A549 (cell line): ENCODE results near the gene DOLPP1. TPM values are rescaled to one million over a fixed set of nuclear protein-coding genes. Genes with fewer than 3 reads are reported as not detected.

ENCODE experiments used
- ATAC-seq, 2 experiments: fragments of 200-7000 bp in 1 of 2; fragments of >200 bp in 1 of 2; cut with Nextera tagmentation in 1 of 2; cut with Tn5 transposase in 1 of 2; 3 replicates each; pipeline versions ENCODE4 v1.8.0 to v1.9.1; 2018 to 2020; ENCODE audit warnings: mild to moderate bottlenecking in 1 of 2, moderate library complexity in 1 of 2
- CTCF ChIA-PET: fragments of 300-600 bp; sonication (Branson Sonifier 250); formaldehyde crosslinking; extraction: SDS; loops from one replicate; lab custom pipeline; 2021; ENCODE audit warnings: antibody characterized with exemption, inconsistent platforms; lab: Yijun Ruan, JAX
- POLR2A ChIA-PET: fragments of 350-600 bp; formaldehyde crosslinking; extraction: SDS; loops from one replicate; lab custom pipeline; 2021; ENCODE audit warnings: antibody characterized with exemption, inconsistent platforms; lab: Yijun Ruan, JAX
- DNase-seq, 2 experiments: peaks; one replicate each; pipeline versions ENCODE4 v3.0.0 to v3.0.0-alpha.2; 2011 to 2016; ENCODE audit warnings: low read depth in 1 of 2, low spot score in 1 of 2
- FAIRE-seq: peaks from 2 replicates; lab custom pipeline; 2011; peaks lifted over from hg19 to GRCh38; lab: Jason Lieb, UNC
- H3K27ac ChIP-seq, 2 experiments: fragments of >200 bp; sonication (Bioruptor Twin); formaldehyde crosslinking; 3 replicates each; pipeline ENCODE4 v1.5.1; 2016 to 2017
- H3K4me1 ChIP-seq: fragments of >200 bp; sonication (Bioruptor Twin); formaldehyde crosslinking; 3 replicates; pipeline ENCODE4 v1.6.1; 2016
- H3K4me2 ChIP-seq: fragments of >200 bp; sonication (Bioruptor Twin); formaldehyde crosslinking; 3 replicates; pipeline ENCODE4 v1.6.1; 2016
- H3K4me3 ChIP-seq: fragments of >200 bp; sonication (Bioruptor Twin); formaldehyde crosslinking; 3 replicates; pipeline ENCODE4 v1.5.1; 2016
- H3K9me3 ChIP-seq: fragments of >200 bp; sonication (Bioruptor Twin); formaldehyde crosslinking; 3 replicates; pipeline ENCODE4 v1.6.1; 2016
- CEBPB ChIP-seq, 2 experiments: fragments of >200 bp in 1 of 2; sonication (Bioruptor Twin) in 1 of 2; formaldehyde crosslinking in 1 of 2; IDR thresholded peaks; 2 replicates each; pipeline ENCODE4 v1.6.1; 2012 to 2016
- HOXB5 ChIP-seq: fragments of 250-450 bp; sonication (Bioruptor Pico); IDR thresholded peaks from 2 replicates; pipeline ENCODE4 v1.5.0; 2020; ENCODE audit warnings: mild to moderate bottlenecking, moderate library complexity
- JUN ChIP-seq, 2 experiments: fragments of >200 bp; sonication (Bioruptor Twin); formaldehyde crosslinking; IDR thresholded peaks; 2 replicates in 1 of 2; 3 replicates in 1 of 2; pipeline ENCODE4 v1.6.1; 2016 to 2017
- JUNB ChIP-seq: fragments of >200 bp; sonication (Bioruptor Twin); formaldehyde crosslinking; IDR thresholded peaks from 2 replicates; pipeline ENCODE4 v1.6.1; 2016
- MAFK ChIP-seq: fragments of 450-650 bp; IDR thresholded peaks from 2 replicates; pipeline ENCODE4 v1.6.1; 2014; ENCODE audit not compliant: partially characterized antibody
- PHF8 ChIP-seq: fragments of 200-600 bp; sonication (generic); IDR thresholded peaks from 2 replicates; pipeline ENCODE4 v1.6.1; 2016; ENCODE audit warnings: low read depth, mild to moderate bottlenecking, antibody characterized with exemption, moderate library complexity, borderline replicate concordance
- RAD21 ChIP-seq, 2 experiments: fragments of >200 bp in 1 of 2; sonication (Bioruptor Twin) in 1 of 2; formaldehyde crosslinking in 1 of 2; IDR thresholded peaks in 1 of 2; conservative IDR thresholded peaks in 1 of 2; 2 replicates in 1 of 2; 3 replicates in 1 of 2; pipeline ENCODE4 v1.6.1; 2012 to 2018; ENCODE audit warnings: inconsistent platforms in 1 of 2
- SREBF2 ChIP-seq: fragments of 450-650 bp; IDR thresholded peaks from 2 replicates; pipeline ENCODE4 v1.6.1; 2014; ENCODE audit warnings: mild to moderate bottlenecking, moderate library complexity
- ZC3H11A ChIP-seq: fragments of 450-650 bp; IDR thresholded peaks from 2 replicates; pipeline ENCODE4 v1.6.1; 2014; ENCODE audit warnings: antibody characterized with exemption, mild to moderate bottlenecking
- ZFP36 ChIP-seq: fragments of 450-650 bp; IDR thresholded peaks from 2 replicates; pipeline ENCODE4 v1.6.1; 2014; ENCODE audit warnings: borderline replicate concordance; ENCODE audit not compliant: partially characterized antibody
- ZNF302 ChIP-seq: fragments of 250-450 bp; sonication (Bioruptor Pico); IDR thresholded peaks from 2 replicates; pipeline ENCODE4 v1.9.0; 2021; ENCODE audit warnings: inconsistent platforms, mild to moderate bottlenecking, moderate library complexity
- WGBS: methylation state at CpG from one replicate; pipeline ENCODE4 v1.1.6; 2017; ENCODE audit errors: missing lambda C conversion rate; 5-methylcytosine and 5-hydroxymethylcytosine counted together
- polyA plus RNA-seq, 4 experiments: library from polyadenylated mRNA; depleted of rRNA in 3 of 4; stranded (reverse); fragments of >200 nt; fragmentation: RNase III in 1 of 4; extraction: RNeasy Plus Mini Kit Qiagen cat#74134 plus additional on column Dnase treatment in 1 of 4; gene quantifications; 2 replicates in 3 of 4; 3 replicates in 1 of 4; pipeline ENCODE4 v1.2.3, GENCODE V29; 2011 to 2017
- TF ChIP-seq, protein P1 (sequence below): IDR thresholded peaks from 2 replicates; pipeline ENCODE4 v1.6.1; 2012; ENCODE audit warnings: low read depth, borderline replicate concordance
- TF ChIP-seq, protein P2 (sequence below): fragments of 200-600 bp; sonication (generic); IDR thresholded peaks from 2 replicates; pipeline ENCODE4 v1.6.1; 2016; ENCODE audit warnings: antibody characterized with exemption, mild to moderate bottlenecking, moderate library complexity
- TF ChIP-seq, protein P3 (sequence below): fragments of >200 bp; sonication (Bioruptor Twin); formaldehyde crosslinking; IDR thresholded peaks from 3 replicates; pipeline ENCODE4 v1.6.1; 2016

Gene DOLPP1
- polyA plus RNA-seq, 2 of the 4 experiments (the other 2 are of a cell fraction): 23.5 to 25.6 TPM

DNA sequence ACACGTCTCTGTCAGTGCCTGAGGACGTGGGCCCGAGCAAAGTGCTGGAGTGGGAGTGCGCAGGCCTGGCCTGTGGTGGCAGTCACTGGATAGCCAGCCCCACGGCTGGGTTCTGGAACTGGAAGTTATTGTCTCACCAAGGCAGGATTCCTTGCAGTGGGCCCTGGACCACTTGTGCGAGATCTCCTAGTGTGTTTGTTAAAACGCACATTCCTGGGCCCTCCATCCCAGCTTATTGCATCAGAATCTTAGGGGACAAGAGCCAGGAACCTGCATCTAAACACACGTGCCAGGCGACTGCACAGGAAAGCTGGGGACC lies 57.2 kb downstream of the DOLPP1 start:
- POLR2A ChIA-PET: interaction anchor here (1.3 to 3.5 kb wide), 4 partner anchors 36 to 483 kb away, joined by 3 to 44 read pairs (median 20); partner anchors contain the start of genes C9orf50 and IER5L
- Histone ChIP-seq H3K9me3 (no peaks in the 10 kb centered on the region), H3K4me2 (no peak overlapping the region), H3K27ac (peak overlapping the region; percentile 99; a peak in 5 of 6 replicates), H3K4me3 (no peak overlapping the region), H3K4me1 (peaks cover 49% of the 10 kb centered on the region)
- TF ChIP-seq JUNB: no peak
- no peak for TF ChIP-seq RAD21 (conservative IDR thresholded peaks at IDR 0.05 in 1 of 2, IDR thresholded peaks at IDR 0.05 in 1 of 2)
- TF ChIP-seq, protein P1, sequence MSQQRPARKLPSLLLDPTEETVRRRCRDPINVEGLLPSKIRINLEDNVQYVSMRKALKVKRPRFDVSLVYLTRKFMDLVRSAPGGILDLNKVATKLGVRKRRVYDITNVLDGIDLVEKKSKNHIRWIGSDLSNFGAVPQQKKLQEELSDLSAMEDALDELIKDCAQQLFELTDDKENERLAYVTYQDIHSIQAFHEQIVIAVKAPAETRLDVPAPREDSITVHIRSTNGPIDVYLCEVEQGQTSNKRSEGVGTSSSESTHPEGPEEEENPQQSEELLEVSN: no peak
- TF ChIP-seq JUN (IDR thresholded peaks at IDR 0.05): no peak
- TF ChIP-seq ZFP36: no peak
- TF ChIP-seq, protein P2, sequence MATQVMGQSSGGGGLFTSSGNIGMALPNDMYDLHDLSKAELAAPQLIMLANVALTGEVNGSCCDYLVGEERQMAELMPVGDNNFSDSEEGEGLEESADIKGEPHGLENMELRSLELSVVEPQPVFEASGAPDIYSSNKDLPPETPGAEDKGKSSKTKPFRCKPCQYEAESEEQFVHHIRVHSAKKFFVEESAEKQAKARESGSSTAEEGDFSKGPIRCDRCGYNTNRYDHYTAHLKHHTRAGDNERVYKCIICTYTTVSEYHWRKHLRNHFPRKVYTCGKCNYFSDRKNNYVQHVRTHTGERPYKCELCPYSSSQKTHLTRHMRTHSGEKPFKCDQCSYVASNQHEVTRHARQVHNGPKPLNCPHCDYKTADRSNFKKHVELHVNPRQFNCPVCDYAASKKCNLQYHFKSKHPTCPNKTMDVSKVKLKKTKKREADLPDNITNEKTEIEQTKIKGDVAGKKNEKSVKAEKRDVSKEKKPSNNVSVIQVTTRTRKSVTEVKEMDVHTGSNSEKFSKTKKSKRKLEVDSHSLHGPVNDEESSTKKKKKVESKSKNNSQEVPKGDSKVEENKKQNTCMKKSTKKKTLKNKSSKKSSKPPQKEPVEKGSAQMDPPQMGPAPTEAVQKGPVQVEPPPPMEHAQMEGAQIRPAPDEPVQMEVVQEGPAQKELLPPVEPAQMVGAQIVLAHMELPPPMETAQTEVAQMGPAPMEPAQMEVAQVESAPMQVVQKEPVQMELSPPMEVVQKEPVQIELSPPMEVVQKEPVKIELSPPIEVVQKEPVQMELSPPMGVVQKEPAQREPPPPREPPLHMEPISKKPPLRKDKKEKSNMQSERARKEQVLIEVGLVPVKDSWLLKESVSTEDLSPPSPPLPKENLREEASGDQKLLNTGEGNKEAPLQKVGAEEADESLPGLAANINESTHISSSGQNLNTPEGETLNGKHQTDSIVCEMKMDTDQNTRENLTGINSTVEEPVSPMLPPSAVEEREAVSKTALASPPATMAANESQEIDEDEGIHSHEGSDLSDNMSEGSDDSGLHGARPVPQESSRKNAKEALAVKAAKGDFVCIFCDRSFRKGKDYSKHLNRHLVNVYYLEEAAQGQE: no peak
- TF ChIP-seq, protein P3, sequence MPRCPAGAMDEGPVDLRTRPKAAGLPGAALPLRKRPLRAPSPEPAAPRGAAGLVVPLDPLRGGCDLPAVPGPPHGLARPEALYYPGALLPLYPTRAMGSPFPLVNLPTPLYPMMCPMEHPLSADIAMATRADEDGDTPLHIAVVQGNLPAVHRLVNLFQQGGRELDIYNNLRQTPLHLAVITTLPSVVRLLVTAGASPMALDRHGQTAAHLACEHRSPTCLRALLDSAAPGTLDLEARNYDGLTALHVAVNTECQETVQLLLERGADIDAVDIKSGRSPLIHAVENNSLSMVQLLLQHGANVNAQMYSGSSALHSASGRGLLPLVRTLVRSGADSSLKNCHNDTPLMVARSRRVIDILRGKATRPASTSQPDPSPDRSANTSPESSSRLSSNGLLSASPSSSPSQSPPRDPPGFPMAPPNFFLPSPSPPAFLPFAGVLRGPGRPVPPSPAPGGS: no peak
- no peak for TF ChIP-seq ZC3H11A
- CTCF ChIA-PET: interaction anchor here (0.8 to 28.1 kb wide), 23 partner anchors 10 to 652 kb away, joined by 3 to 1029 read pairs (median 5); partner anchors contain the start of genes ASB6, C9orf50, IER5L and NTMT1
- no peak for DNase-seq
- ATAC-seq: no peak
- WGBS: 81% methylated on average over 9 of the region's 9 CpGs
- no peak for FAIRE-seq

DNA sequence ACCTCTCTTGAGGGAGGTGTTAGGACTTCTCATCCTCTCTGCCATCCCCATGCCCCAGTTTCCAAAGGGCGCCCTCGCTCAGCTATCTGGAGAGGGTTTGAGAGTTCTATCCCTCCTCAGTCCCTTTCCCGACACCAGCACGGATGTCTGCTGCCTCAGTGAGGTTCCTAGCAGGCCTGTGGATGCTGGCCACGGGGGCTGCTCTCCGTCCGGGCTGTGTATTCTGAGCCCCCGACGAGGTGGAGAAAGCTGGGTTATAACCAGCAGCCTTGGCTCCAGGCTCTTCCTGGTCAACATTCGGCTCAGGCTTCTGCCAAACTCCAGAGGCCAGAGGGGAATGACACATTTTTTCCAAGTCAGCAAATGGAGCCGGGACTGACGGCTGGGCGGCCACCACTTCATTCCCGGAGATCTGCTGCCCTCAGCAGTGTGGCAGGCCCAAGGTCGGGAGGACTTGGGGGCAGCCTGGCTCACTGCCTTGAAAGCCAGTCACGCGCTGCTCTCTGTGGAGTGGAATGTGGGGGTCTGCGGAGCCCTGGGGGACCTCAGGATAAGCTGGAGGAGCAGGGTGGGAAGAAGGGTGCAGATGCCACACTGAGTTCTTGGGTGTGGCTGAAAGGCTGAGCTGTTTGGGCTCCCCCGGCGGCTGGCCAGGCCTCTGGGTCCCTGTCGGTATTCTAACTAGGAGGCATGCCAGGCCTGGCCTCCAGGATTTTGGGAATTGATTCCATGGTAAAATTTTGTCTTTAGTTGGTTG lies 57.7 kb downstream of the DOLPP1 start:
- H3K4me3 ChIP-seq: no peak overlapping the region
- H3K4me2 ChIP-seq: peak overlapping the region; percentile 91
- ChIA-PET CTCF (interaction anchor here (0.6 to 28.1 kb wide), 63 partner anchors 10 to 653 kb away, joined by 3 to 1029 read pairs (median 4); partner anchors contain the start of genes ASB6, C9orf50, IER5L and NTMT1), POLR2A (interaction anchor here (0.9 to 3.5 kb wide), 10 partner anchors 13 to 499 kb away, joined by 3 to 44 read pairs (median 6); partner anchors contain the start of genes C9orf50 and IER5L)
- TF ChIP-seq CEBPB (IDR thresholded peaks at IDR 0.05) (no peak), MAFK (peak; percentile 66)
- H3K4me1 ChIP-seq: peaks cover 52% of the 10 kb centered on the region
- WGBS: 56% methylated on average over 20 of the region's 21 CpGs
- no peak for DNase-seq
- H3K27ac ChIP-seq: peak overlapping the region; percentile 99
- no peak for FAIRE-seq
- ATAC-seq: peak in 1 of 2 experiments; percentile 30; a peak in 3 of 6 replicates
- no peaks in the 10 kb centered on the region for H3K9me3 ChIP-seq

DNA sequence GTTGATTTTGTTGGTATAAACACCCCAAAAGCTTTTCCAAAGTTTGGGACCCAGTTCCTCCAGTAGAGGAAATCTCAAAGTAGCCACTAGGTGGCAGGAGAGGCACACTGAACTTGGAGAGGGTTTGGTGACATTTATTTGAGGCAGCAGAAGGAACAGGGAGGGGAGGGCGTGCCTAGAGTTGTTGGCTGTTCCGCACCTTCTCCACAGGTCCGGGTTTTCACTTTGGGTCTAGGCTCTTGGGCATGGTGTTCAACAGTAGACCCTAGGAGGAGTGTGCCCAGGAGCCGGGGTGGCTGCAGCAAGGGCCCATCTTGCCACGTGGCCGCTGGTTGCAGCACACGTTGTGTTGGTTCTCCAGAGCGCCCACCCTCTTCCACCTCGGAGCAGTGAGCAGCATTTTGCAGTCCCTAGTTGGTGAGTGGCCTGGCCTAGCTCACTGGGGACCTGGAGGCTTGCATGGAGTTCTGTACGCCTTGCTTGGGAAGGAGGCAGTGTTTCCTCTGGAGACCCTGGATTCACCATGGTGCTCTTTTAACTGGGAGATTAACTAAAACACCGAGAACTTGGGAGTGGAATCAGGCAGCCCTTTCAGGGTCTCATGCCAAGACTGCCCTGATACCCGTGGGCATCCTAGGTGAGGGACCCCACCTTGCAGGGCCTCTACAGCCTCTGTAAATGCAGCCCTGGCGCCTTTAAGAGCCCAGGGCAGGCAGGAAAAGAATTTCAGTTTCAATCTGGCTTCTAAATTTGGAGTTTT lies 58.5 kb downstream of the DOLPP1 start:
- peak overlapping the region; percentile 91 for H3K4me2 ChIP-seq
- peak overlapping the region; percentile 99 for H3K27ac ChIP-seq
- DNase-seq (peak; percentile 88 to 89), FAIRE-seq (no peak), ATAC-seq (peak; percentile 70 to 75)
- ChIA-PET POLR2A (interaction anchor here (0.7 to 3.5 kb wide), 27 partner anchors 8 to 500 kb away, joined by 3 to 44 read pairs (median 5); partner anchors contain the start of genes C9orf50 and IER5L), CTCF (interaction anchor here (0.6 to 28.1 kb wide), 81 partner anchors 11 to 664 kb away, joined by 3 to 1029 read pairs (median 4); partner anchors contain the start of genes ASB6, C9orf50, IER5L and NTMT1)
- H3K4me1 ChIP-seq: peaks cover 56% of the 10 kb centered on the region
- H3K4me3 ChIP-seq: peak overlapping the region; percentile 44
- 5% methylated on average over 7 of the region's 13 CpGs for WGBS
- H3K9me3 ChIP-seq: no peaks in the 10 kb centered on the region
- TF ChIP-seq, protein P2: no peak
- 0 out of 2 replicates have a peak, but pooled peaks have one; percentile 43 for TF ChIP-seq HOXB5 (CRISPR knock-in tag)
- no peak; the same call in 1 of the 2 replicates for TF ChIP-seq ZNF302 (CRISPR knock-in tag)
- TF ChIP-seq, protein P3: no peak
- no peak for TF ChIP-seq PHF8
- TF ChIP-seq MAFK: no peak
- no peak for TF ChIP-seq SREBF2
